H1 (cell line): ENCODE measurements around the gene RAPGEF6.

ENCODE experiments used
- CEBPB ChIP-seq: IDR thresholded peaks from 2 replicates; pipeline ENCODE4 v1.6.1; 2012; ENCODE audit warnings: low read depth, low read length
- CTCF ChIP-seq, 3 experiments: IDR thresholded peaks; 1 replicate in 2 of 3; 2 replicates in 1 of 3; pipeline versions ENCODE4 v1.5.1 to v1.6.1; 2011; ENCODE audit warnings: low read length in 3 of 3, mild to moderate bottlenecking in 3 of 3, inconsistent platforms in 2 of 3, low read depth in 1 of 3, moderate library complexity in 1 of 3; ENCODE audit not compliant: insufficient read depth in 1 of 3; ENCODE audit errors: control extremely low read depth in 1 of 3
- YY1 ChIP-seq: IDR thresholded peaks from 2 replicates; pipeline ENCODE4 v1.6.1; 2011; ENCODE audit warnings: low read depth, mild to moderate bottlenecking, low read length

DNA sequence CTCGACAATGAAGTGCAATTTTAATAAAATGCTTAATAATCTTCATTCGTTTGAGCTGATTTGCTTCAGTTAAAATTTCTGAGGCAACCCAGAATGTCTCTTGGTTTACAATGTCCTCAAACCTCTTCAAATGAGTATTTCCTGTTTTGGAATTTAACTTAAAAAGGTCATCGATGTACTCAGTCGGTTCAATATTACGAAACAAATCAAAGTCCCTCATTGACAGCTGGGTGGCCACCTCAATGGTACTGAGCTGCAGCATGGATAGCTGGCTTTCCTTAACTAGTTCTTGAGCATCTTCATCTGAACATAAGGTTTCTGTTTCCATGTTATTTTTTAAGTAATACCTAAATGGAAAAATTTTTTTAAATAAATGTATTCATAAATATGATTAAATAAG, 173.3 kb downstream of the RAPGEF6 start:
- TF ChIP-seq CTCF (IDR thresholded peaks at IDR 0.05; ENCODE audit: control extremely low read depth in 1 of 3, insufficient read depth in 1 of 3, low read depth in 1 of 3, low read length in 3 of 3), result no peak
- no peak for TF ChIP-seq CEBPB
- no peak for TF ChIP-seq YY1
